ENCODE results near the gene SFT2D1. TPM values are rescaled to one million over a fixed set of nuclear protein-coding genes. Genes with fewer than 3 reads are reported as not detected.

Gene SFT2D1
- total RNA-seq, 1 experiment from 2014 or later, result 60.3 TPM

DNA sequence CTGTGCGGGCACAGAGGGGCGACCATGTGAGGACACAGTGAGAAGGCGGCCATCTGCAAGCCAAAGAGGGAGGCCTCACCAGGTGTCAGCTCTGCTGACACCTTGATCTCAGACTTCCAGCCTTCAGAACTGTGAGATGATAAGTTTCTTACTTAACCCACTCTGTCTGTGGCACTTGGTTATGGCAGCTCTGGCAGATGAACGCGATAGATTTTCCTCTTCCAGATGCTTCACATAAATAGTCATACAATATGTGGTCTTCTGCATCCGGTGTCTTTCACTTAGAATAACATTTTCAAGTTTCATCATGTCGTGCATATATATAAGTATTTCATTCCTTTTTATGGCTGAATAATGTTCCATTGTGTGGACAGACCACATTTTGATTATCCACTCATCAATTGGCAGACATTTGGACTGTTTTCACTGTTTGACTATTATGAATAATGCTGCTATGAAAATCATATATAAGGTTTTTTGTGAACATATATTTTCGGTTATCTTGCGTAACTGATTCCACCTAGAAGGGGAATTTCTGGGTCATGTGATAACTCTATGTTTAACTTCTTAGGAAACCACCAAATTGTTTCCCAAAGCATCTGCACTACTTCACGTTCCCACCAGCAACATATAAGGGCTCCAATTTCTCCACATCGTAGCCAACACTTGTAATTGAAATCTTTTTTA lies 64.3 kb downstream of the SFT2D1 start:
- no peak for DNase-seq (ENCODE audit: low spot score)

DNA sequence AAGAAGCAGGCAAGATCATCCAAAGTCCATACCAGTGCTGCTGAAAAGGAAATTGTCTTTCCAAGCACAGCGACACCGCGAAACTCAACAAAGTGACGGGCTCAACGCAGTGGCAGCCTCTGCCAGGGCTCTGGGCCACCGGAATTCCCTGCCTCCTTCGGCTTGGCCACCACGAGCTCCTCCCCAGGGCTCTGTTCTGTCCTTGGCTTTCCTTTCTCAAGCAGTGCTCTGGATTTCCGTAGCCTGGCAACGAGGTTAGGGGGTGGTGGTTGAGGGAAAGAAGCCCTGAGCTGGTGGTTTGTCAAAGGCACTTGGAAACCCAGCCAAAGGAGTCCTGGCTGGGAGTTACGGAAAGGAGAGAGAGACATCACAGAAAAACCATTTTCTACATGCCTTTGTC lies 65.3 kb downstream of the SFT2D1 start:
- no peak for DNase-seq (ENCODE audit: low spot score)

DNA sequence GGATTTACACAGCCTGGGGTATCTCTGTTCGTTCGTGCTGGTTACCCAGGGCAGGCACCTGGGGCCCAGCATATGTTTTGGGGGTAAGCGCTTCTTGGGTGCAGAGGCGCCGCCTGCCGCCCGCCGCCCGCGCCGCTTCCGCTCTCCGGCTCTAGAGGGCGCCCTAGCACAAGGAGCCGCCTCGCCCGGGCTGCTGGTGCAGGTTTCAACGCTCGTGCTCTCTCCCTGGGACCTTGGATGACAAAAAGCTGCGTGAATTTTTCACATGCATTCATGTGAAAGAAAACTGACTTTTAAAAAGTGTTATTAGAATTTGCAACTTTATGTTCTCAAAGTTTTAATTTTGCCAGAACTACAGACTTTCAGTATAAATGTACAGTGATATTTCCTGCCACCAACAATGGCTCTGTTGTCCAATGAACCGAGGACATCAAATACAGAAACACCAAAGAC lies 66.6 kb downstream of the SFT2D1 start:
- no peak for DNase-seq (ENCODE audit: low spot score)

DNA sequence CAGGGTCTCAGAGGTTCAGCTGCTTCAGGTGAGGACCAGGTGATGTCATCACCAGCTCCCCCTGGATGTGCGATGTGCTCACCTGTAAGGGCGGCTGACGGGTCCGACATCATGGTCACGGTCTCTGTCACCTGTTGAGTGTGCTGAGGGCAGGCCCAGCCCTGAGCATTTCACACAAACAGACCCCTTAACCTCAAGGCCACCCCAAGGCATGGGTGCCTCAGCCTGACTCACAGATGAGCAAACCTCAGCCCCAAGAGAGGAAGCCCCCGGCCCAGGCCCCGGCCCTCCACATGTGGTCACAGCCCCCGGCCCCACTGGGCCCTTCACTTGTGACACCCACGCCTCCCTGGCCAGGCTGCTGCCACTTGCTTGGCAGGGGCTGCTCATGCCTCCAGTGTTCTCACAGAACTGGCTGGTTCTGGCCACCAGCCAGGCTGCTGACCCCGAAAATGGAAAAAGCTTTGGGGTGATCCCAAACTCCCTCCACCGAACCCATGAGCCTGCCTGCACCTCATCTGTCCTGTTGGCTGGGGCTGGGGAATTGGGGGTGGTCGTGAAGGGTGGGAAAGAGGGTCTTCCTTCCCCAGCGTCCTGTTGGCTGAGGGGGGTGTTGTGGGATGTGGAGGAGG lies 67.5 kb downstream of the SFT2D1 start:
- no peak for DNase-seq (ENCODE audit: low spot score)

DNA sequence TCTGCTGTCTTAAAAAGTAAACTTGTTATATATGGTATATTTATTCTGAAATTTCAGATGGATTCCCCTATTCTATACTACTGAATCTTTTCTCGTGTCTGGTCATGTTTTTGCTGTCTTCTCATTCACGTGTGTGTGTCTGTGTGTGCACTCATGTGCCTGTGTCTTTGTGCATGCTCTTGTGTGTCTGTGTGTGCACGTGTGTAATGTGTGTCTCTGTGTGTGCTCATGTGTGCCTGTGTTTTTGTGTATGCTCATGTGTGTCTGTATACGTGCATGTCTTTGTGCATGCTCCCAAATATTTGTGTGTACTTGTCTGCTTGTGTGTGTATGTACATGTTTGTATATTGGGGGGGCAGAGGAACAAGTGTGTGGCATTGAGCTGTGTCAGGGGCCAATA lies 68.2 kb downstream of the SFT2D1 start:
- DNase-seq (ENCODE audit: low spot score), result no peak

DNA sequence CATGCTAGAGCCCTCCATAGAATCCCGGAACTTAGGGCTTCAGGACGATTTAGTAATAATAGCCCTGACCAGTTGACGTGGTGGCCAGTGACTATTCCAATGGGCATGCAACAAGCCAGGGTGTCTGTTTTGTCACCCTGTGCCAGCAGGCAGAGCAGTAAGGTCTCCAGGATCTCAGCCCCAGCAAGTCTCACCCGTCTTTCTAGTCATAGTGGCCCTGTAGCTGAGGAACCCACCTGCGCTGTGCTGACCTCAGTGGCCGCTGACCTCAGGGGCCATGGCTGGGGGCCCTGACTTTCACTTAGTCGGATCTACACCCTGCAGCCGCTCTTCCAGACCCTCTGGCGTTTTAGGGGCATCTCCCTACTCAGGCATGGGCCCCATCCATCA lies 71.0 kb downstream of the SFT2D1 start:
- DNase-seq (ENCODE audit: low spot score), result no peak

DNA sequence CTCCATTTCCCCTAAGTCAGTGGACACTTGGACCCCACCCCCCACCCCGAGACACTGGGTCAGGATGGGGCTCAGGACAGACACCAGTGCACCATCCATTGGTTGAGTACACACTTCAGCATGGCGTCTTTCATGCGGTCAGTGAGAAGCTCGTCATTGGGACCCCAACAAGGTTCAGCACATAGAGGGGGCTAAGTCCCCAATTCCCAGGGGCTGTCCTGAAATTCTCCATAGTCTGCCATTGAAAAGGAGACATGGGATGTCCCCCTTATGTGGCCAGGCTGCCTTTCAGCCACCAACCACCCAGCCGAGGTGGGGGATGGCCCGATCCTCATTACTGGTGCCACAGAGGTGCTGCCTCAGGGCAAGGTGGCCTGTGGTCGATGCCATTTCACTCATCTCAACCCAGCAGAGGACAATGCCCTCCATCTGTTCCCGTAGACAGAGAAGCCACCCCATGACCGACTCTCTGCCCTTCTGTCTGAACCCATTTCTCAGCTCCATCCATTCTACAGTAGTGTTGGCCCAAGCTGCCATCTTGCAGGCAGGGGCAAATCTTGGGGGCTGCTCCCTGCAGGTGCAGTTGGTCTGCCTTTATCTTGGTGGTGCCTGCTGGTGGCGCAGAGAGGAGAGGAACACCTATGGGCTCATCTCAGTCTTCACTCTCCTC lies 71.5 kb downstream of the SFT2D1 start:
- DNase-seq (ENCODE audit: low spot score), result no peak

Other genes with a start within 250 kb of the SFT2D1 start
- not detected in 2 replicates for gene TBXT, start 174.7 kb downstream of the SFT2D1 start, total RNA-seq (2014; rRNA removed; shearing (Covaris generic))
- 0.14 and 0.24 TPM in 2 replicates for gene PRR18, start 34.2 kb downstream of the SFT2D1 start, total RNA-seq (2014; rRNA removed; shearing (Covaris generic))
- 33.9 and 44.2 TPM in 2 replicates for gene MPC1, start 40.4 kb upstream of the SFT2D1 start, total RNA-seq (2014; rRNA removed; shearing (Covaris generic))
- 0.19 and 1.2 TPM in 2 replicates for gene RAMACL, start 244.1 kb upstream of the SFT2D1 start, total RNA-seq (2014; rRNA removed; shearing (Covaris generic))

Measured in A172 (cell line).